GM19467 (cell line): Measurements from ENCODE around the gene CPLANE2.
"Not testable (repeated sequence)": the region's sequence is repeated elsewhere in the genome, so short reads cannot be mapped to it uniquely, and the experiment has no call there.

Experiments
- ATAC-seq: cut with Tn5 transposase; IDR thresholded peaks from one replicate; pipeline ENCODE4 v1.9.1; 2021; ENCODE audit warnings: mild to moderate bottlenecking, moderate library complexity; ENCODE audit not compliant: unreplicated experiment

CPLANE2 gene

GRCh38 chr1:16231331-16232315, 5.4 kb downstream of the CPLANE2 start:
- ATAC-seq: no peak

- ATAC-seq: no peak
Observed at GRCh38 chr1:16230744-16231143, 6.2 kb downstream of the CPLANE2 start.

GRCh38 chr1:16229976-16230740, 6.8 kb downstream of the CPLANE2 start:
- ATAC-seq: no peak

GRCh38 chr1:16226490-16227179, 10.3 kb downstream of the CPLANE2 start:
- ATAC-seq: no peak

GRCh38 chr1:16226129-16226489, 10.9 kb downstream of the CPLANE2 start:
- ATAC-seq: no peak

GRCh38 chr1:16224472-16224871, 12.5 kb downstream of the CPLANE2 start:
- no peak for ATAC-seq

GRCh38 chr1:16222716-16223115, 14.3 kb downstream of the CPLANE2 start:
- not testable (repeated sequence) for ATAC-seq

- no peak for ATAC-seq
Observed at GRCh38 chr1:16221499-16221898, 15.5 kb downstream of the CPLANE2 start.

- ATAC-seq: no peak
Observed at GRCh38 chr1:16219968-16220500, 16.9 kb downstream of the CPLANE2 start.

GRCh38 chr1:16218674-16219071, 18.3 kb downstream of the CPLANE2 start:
- ATAC-seq: no peak

GRCh38 chr1:16218014-16218673, 18.8 kb downstream of the CPLANE2 start:
- ATAC-seq: no peak

- peak; percentile 72 for ATAC-seq
Observed at GRCh38 chr1:16217061-16217785, 19.8 kb downstream of the CPLANE2 start.

GRCh38 chr1:16215882-16216753, 20.9 kb downstream of the CPLANE2 start:
- no peak for ATAC-seq

GRCh38 chr1:16215240-16215639, 21.7 kb downstream of the CPLANE2 start:
- ATAC-seq: not testable (repeated sequence)

GRCh38 chr1:16213544-16213943, 23.4 kb downstream of the CPLANE2 start:
- not testable (repeated sequence) for ATAC-seq

- no peak for ATAC-seq
Observed at GRCh38 chr1:16213013-16213412, 24.0 kb downstream of the CPLANE2 start.

GRCh38 chr1:16212251-16212961, 24.6 kb downstream of the CPLANE2 start, which contains the start of gene ARHGEF19:
Gene ARHGEF19, minus strand, starts transcription at chr1:16212652. Its CDS starts 3,598 bp downstream, at chr1:16209054.
- ATAC-seq: no peak

GRCh38 chr1:16211824-16212223, 25.2 kb downstream of the CPLANE2 start:
- no peak for ATAC-seq
